GM18511 (cell line): ENCODE measurements around the gene BHLHE41.

ENCODE experiments used
- ATAC-seq: cut with Tn5 transposase; IDR thresholded peaks from one replicate; pipeline ENCODE4 v1.9.1; 2021; ENCODE audit warnings: mild to moderate bottlenecking, moderate library complexity; ENCODE audit not compliant: unreplicated experiment

BHLHE41 gene

GRCh38 chr12:26124446-26125399, at the start of gene BHLHE41:
BHLHE41 (minus strand) TSS chr12:26125037; CDS start chr12:26124779, 258 bp downstream.
- peak; percentile 8 for ATAC-seq

- ATAC-seq: peak; percentile 48
Measured at GRCh38 chr12:26172946-26173552, 48.2 kb upstream of the BHLHE41 start.

DNA sequence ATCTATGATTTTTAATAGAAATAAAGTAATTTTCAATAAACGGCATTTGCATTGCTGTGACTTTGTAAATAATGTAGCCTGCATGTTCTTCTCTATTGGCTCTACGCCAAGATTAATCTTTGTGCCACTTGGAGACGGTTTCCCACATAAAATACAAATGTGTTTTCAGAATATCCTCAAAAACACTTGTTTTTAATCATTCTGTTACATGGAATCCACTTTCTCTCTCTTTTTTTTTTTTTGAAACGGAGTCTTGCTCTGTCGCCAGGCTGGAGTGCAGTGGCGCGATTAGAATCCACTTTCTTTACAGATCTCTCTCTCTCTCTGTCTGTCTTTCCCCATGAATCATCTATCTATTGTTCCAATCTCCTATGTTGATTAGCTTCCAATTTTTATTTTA, 47.7 kb upstream of the BHLHE41 start:
- no peak for ATAC-seq

GRCh38 chr12:26172013-26172412, 47.2 kb upstream of the BHLHE41 start:
- no peak for ATAC-seq

DNA sequence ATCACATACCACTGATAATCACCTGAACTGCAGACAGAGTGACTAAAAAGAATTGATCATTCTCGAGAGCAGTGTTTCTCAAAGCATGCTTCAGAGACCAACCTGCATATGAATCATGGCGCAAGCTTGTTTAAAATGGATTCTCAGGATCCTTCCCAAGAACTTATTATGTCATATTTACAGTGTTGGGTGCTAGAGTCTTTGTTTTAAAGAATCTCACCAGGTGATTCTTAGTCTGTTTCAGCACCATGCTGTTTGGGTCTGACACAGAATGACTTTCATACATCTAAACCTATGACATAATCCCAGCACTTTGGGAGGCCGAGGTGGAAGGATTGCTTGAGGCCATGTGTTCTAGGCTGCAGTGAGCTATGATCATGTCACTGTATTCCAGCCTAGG, 39.3 kb upstream of the BHLHE41 start:
- ATAC-seq: no peak

GRCh38 chr12:26162905-26163304, 38.1 kb upstream of the BHLHE41 start:
- peak; percentile 85 for ATAC-seq

DNA sequence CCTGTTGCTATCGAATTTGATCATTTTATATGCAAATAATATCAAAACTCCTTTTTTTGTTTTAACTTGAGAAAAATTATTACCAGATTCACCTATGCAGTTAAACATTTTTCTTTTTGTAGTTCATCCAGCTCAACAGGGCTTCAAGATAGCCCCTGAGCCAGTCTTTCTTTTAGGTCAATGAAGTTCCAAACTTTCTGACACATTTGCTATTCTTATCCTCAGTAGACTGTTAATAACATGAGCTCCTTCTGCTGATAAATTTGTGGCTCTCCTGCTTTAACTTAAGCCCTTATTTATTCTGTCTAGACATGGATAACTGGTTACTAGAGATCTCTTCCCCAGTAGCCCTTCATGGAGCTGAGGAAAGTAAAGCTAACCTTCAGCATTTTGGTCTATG, 37.3 kb upstream of the BHLHE41 start:
- ATAC-seq: no peak

GRCh38 chr12:26158078-26158764, 33.4 kb upstream of the BHLHE41 start:
- ATAC-seq: no peak

DNA sequence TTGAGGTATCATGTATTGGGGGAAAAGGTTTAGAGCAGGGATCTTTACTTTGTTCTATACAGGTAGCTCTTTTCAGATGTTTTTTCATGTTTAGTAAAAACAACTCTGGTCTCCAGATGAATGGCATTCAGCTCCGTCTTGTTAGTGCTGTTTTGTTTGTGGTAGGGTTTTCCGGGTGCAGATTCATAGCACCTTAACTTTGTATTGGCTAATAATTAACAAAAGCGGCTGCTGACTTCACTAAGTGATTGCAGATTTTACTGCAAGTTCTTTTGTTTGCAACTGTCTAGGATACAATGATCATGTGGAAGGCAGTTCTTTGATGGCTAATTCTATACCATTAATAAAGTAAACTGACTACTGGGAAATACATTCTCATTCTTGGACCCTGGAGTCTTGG, 32.2 kb upstream of the BHLHE41 start:
- ATAC-seq: peak; percentile 41

GRCh38 chr12:26156201-26156871, 31.5 kb upstream of the BHLHE41 start:
- ATAC-seq: peak; percentile 82

DNA sequence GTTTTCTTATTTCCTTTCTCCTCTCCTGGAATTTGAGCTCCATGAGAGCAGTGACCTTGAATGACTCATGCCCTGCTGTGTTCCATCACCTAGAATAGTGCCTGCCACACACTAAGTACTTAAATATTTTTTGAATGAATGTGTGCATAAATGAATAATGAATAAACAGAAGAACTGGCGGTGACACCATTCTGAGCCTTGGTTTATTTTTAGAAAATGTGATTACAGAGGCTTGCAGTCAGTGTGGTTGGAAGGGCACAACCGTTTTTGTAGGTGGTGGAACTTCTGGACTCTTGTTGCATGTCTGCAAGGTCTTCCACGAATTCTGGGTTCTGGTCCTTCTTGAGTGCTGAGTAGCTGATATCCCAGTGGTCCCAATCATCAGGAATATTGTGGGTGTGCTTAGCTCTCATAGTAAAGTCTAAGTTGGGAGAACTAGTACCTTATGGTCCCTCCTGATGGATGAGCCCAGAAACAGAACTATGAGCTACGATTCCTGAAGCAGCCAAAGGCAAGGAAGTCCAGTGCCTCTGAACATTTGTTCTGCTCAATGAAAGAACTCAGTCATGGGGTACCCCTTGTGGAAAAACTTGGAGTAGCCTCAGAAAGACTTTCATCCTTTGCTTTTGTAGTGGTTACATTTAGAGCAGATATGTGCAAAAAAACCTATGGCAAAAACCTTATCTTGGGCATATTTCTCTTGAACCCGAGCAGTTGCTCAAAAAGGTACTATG, 28.8 kb upstream of the BHLHE41 start:
- no peak for ATAC-seq

- no peak for ATAC-seq
Measured at GRCh38 chr12:26152507-26153102, 27.8 kb upstream of the BHLHE41 start.

GRCh38 chr12:26150736-26151450, 26.1 kb upstream of the BHLHE41 start:
- no peak for ATAC-seq

- ATAC-seq: no peak
Measured at GRCh38 chr12:26149968-26150500, 25.2 kb upstream of the BHLHE41 start.

- ATAC-seq: no peak
Measured at GRCh38 chr12:26148291-26148690, 23.5 kb upstream of the BHLHE41 start.

DNA sequence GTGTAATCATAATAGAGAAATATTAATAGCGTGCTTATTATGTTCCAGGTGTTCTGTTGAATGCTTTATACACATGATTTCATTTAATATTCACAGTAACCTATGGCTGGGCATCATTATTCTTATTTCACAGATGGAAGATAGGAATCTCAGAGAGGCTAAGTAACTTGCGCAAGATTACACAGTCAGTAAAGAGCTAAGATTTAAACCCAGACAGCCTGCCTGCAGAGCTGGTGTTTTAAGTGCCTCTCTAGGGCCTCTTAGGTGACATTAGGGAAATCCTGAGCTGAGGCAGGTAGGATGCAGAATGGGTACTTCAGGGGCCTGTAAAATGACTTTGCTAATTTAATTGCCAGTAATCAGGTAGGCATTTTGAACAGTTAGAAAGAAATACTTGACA, 18.5 kb upstream of the BHLHE41 start:
- no peak for ATAC-seq

DNA sequence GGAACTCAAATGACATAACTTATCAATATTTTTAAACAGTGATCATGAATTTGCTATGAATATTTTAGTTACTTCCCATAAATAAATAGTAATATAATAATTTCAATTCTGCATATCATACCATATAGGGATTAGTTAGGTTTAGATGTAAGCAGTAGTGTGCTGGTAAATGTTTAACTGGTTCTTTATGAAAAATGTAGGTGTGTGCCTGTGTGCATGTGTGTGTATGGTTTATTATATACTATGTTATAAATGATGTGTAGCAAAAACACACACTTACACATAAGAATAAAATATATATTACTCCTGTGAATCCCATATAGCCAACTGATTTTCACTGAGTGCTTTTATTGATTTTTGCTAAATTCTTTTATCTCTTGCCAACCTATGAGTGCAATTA, 14.0 kb upstream of the BHLHE41 start:
- ATAC-seq: no peak

DNA sequence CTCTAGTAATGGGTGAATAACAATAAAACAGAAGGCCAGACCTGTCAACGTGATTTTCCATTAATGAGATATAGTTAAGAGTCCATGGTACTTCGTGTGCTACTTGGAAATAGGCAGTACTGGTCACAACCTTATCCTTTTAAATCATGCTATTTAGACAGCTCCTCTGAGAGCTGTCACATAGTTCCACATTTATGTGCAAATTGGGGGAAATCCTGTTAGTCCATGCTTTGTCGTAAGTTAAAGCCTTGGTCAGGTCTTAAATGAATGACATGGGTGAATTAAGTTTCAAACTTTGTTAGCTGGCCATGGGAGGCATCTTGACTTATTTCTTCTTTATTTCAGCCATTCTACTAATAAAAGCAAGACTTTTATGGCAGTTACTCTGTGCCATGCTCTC, 11.9 kb upstream of the BHLHE41 start:
- no peak for ATAC-seq

GRCh38 chr12:26135571-26135970, 10.7 kb upstream of the BHLHE41 start:
- ATAC-seq: no peak
